GM23248 (cell line): ENCODE data around the gene RTN4R. TPM values are rescaled to one million over a fixed set of nuclear protein-coding genes. Genes with fewer than 3 reads are reported as not detected.

ENCODE experiments used
- DNase-seq: peaks from one replicate; pipeline ENCODE4 v3.0.0-alpha.2; 2015
- H2AFZ ChIP-seq: fragments of 200-600 bp; sonication (generic); 2 replicates; pipeline ENCODE4 v1.6.1; 2016; ENCODE audit warnings: antibody characterized with exemption
- H3F3A ChIP-seq: fragments of 200-600 bp; sonication (generic); 2 replicates; pipeline ENCODE4 v1.6.1; 2016; ENCODE audit warnings: mild to moderate bottlenecking, antibody characterized with exemption, mixed run types; ENCODE audit not compliant: insufficient read depth
- H3K27ac ChIP-seq: fragments of 200-600 bp; sonication (generic); 2 replicates; pipeline ENCODE4 v1.5.1; 2016; ENCODE audit warnings: mild to moderate bottlenecking
- H3K27me3 ChIP-seq: fragments of 200-600 bp; sonication (generic); replicated peaks from 2 replicates; pipeline ENCODE4 v1.6.1; 2016; ENCODE audit warnings: mild to moderate bottlenecking; ENCODE audit not compliant: insufficient read depth
- H3K36me3 ChIP-seq: fragments of 200-600 bp; sonication (generic); 2 replicates; pipeline ENCODE4 v1.6.1; 2016; ENCODE audit warnings: low read depth, mild to moderate bottlenecking
- H3K4me1 ChIP-seq: fragments of 200-600 bp; sonication (generic); 2 replicates; pipeline ENCODE4 v1.6.1; 2016; ENCODE audit warnings: mild to moderate bottlenecking; ENCODE audit not compliant: insufficient read depth
- H3K4me2 ChIP-seq: fragments of 200-600 bp; sonication (generic); one replicate; pipeline ENCODE4 v1.6.1; 2016; ENCODE audit warnings: mild to moderate bottlenecking; ENCODE audit not compliant: unreplicated experiment
- H3K4me3 ChIP-seq: fragments of 200-600 bp; sonication (generic); 2 replicates; pipeline ENCODE4 v1.5.1; 2016; ENCODE audit warnings: mild to moderate bottlenecking
- H3K79me2 ChIP-seq: fragments of 200-600 bp; sonication (generic); 2 replicates; pipeline ENCODE4 v1.6.1; 2016; ENCODE audit warnings: mild to moderate bottlenecking; ENCODE audit not compliant: insufficient read depth
- H3K9ac ChIP-seq: fragments of 200-600 bp; sonication (generic); 2 replicates; pipeline ENCODE4 v1.6.1; 2016; ENCODE audit warnings: mild to moderate bottlenecking
- H3K9me2 ChIP-seq: fragments of 200-600 bp; sonication (generic); 2 replicates; pipeline ENCODE4 v1.6.1; 2016; ENCODE audit warnings: mixed run types, mild to moderate bottlenecking, moderate library complexity; ENCODE audit not compliant: insufficient read depth
- H3K9me3 ChIP-seq: fragments of 200-600 bp; sonication (generic); one replicate; pipeline ENCODE4 v1.6.1; 2017; ENCODE audit warnings: low read depth
- H4K20me1 ChIP-seq: fragments of 200-600 bp; sonication (generic); 2 replicates; pipeline ENCODE4 v1.6.0; 2016; ENCODE audit not compliant: insufficient read depth
- EZH2 ChIP-seq: fragments of 200-600 bp; sonication (generic); IDR thresholded peaks from 2 replicates; pipeline ENCODE4 v1.6.1; 2018; ENCODE audit warnings: antibody characterized with exemption, mild to moderate bottlenecking; ENCODE audit not compliant: insufficient read depth, poor library complexity, severe bottlenecking
- EZH2phosphoT487 ChIP-seq: fragments of 200-600 bp; sonication (generic); IDR thresholded peaks from 2 replicates; pipeline ENCODE4 v1.6.1; 2018; ENCODE audit warnings: antibody characterized with exemption, moderate library complexity, mild to moderate bottlenecking, low read depth; ENCODE audit not compliant: insufficient read depth
- whole genome bisulfite sequencing, 2 experiments: methylation state at CpG; one replicate each; pipeline ENCODE4 v1.1.6; 2015 to 2017; ENCODE audit warnings: low lambda C conversion rate in 2 of 2, low coverage in 1 of 2; ENCODE audit errors: missing lambda C conversion rate in 2 of 2; 5-methylcytosine and 5-hydroxymethylcytosine counted together
- in situ Hi-C: fragments of 300-500 bp; cut with MboI; formaldehyde crosslinking; loops from 2 replicates; pipeline ENCODE4 v1.15.0; 2020
- polyA plus RNA-seq: library from polyadenylated mRNA; unstranded; fragments of >200 nt; fragmentation: Nextera tagmentation; extraction: Ambion mirVana; gene quantifications from 2 replicates; pipeline ENCODE4 v1.2.1, GENCODE V29; 2016
- total RNA-seq: library from RNA; depleted of rRNA; stranded (reverse); fragments of >200 nt; shearing (Covaris generic); gene quantifications from 2 replicates; pipeline ENCODE4 v1.2.3, GENCODE V29; 2014

The RTN4R gene
- total and polyA plus RNA-seq, 2 experiments from 2014 or later, result 0.25 TPM; not detected in 1

- Histone ChIP-seq H3K4me3 (no peak overlapping the region), H3K36me3 (no peaks in the 10 kb centered on the region), H2AFZ (no peak overlapping the region), H3K4me2 (no peak overlapping the region), H3K4me1 (peaks cover 5% of the 10 kb centered on the region), H4K20me1 (no peaks in the 10 kb centered on the region), H3F3A (no peaks in the 10 kb centered on the region), H3K9me2 (no peaks in the 10 kb centered on the region), H3K27ac (no peak overlapping the region), H3K9me3 (no peaks in the 10 kb centered on the region), H3K9ac (no peak overlapping the region), H3K27me3 (no peaks in the 10 kb centered on the region), H3K79me2 (no peaks in the 10 kb centered on the region)
- WGBS, 2 experiments, result 93% methylated on average over 48 to 51 of the region's 51 CpGs
- DNase-seq, result no peak
- in situ Hi-C loops, result no loop called here
- TF ChIP-seq EZH2phosphoT487 (no peak), EZH2 (no peak)
These were observed 26.3 kb downstream of the RTN4R start for GRCh38 chr22:20241579-20242392.

- Histone ChIP-seq H3K9ac (no peak overlapping the region), H3K9me2 (no peaks in the 10 kb centered on the region), H3K79me2 (no peaks in the 10 kb centered on the region), H3F3A (no peaks in the 10 kb centered on the region), H3K9me3 (no peaks in the 10 kb centered on the region), H3K4me2 (no peak overlapping the region), H3K27me3 (no peaks in the 10 kb centered on the region), H3K36me3 (no peaks in the 10 kb centered on the region), H3K4me1 (peaks cover 5% of the 10 kb centered on the region), H4K20me1 (no peaks in the 10 kb centered on the region), H3K4me3 (no peak overlapping the region), H3K27ac (no peak overlapping the region), H2AFZ (no peak overlapping the region)
- WGBS, 2 experiments, result 86% methylated on average over 7 of the region's 8 CpGs
- DNase-seq, result no peak
- TF ChIP-seq EZH2phosphoT487 (no peak), EZH2 (no peak)
- in situ Hi-C loops, result no loop called here
These were observed 27.2 kb downstream of the RTN4R start for GRCh38 chr22:20240900-20241299.

GRCh38 chr22:20240447-20240764 is 27.7 kb downstream of the RTN4R start:
- Histone ChIP-seq H3K4me1 (peaks cover 5% of the 10 kb centered on the region), H3K4me2 (no peak overlapping the region), H3K79me2 (no peaks in the 10 kb centered on the region), H2AFZ (no peak overlapping the region), H3K9me2 (no peaks in the 10 kb centered on the region), H3K36me3 (no peaks in the 10 kb centered on the region), H4K20me1 (no peaks in the 10 kb centered on the region), H3K27ac (no peak overlapping the region), H3K9me3 (no peaks in the 10 kb centered on the region), H3K4me3 (no peak overlapping the region), H3K27me3 (no peaks in the 10 kb centered on the region), H3K9ac (no peak overlapping the region), H3F3A (no peaks in the 10 kb centered on the region)
- WGBS, 2 experiments, result 60 to 69% methylated on average over 5 to 14 of the region's 14 CpGs
- in situ Hi-C loops, result no loop called here
- TF ChIP-seq EZH2phosphoT487, result no peak
- TF ChIP-seq EZH2, result no peak
- DNase-seq, result no peak

- Histone ChIP-seq H3K79me2 (no peaks in the 10 kb centered on the region), H3K27ac (no peak overlapping the region), H3K36me3 (no peaks in the 10 kb centered on the region), H3K4me2 (no peak overlapping the region), H3K9me2 (no peaks in the 10 kb centered on the region), H3F3A (no peaks in the 10 kb centered on the region), H3K27me3 (no peaks in the 10 kb centered on the region), H3K9me3 (no peaks in the 10 kb centered on the region), H2AFZ (no peak overlapping the region), H3K9ac (no peak overlapping the region), H4K20me1 (no peaks in the 10 kb centered on the region), H3K4me1 (peaks cover 5% of the 10 kb centered on the region), H3K4me3 (no peak overlapping the region)
- 70 to 76% methylated on average over 6 to 9 of the region's 9 CpGs for WGBS, 2 experiments
- in situ Hi-C loops, result no loop called here
- DNase-seq, result no peak
- TF ChIP-seq EZH2, result no peak
- TF ChIP-seq EZH2phosphoT487, result no peak
These were observed 28.3 kb downstream of the RTN4R start for GRCh38 chr22:20239676-20240446.
